NCI-H2196 treated with DMSO at 0.1 percent for 48 hours (cell line): Measurements from ENCODE around the gene MASP1.

Source experiments
- DNase-seq: peaks from one replicate; lab custom pipeline; 2025; ENCODE audit not compliant: unreplicated experiment; lab: John Stamatoyannopoulos, UW

Gene MASP1, protein sequence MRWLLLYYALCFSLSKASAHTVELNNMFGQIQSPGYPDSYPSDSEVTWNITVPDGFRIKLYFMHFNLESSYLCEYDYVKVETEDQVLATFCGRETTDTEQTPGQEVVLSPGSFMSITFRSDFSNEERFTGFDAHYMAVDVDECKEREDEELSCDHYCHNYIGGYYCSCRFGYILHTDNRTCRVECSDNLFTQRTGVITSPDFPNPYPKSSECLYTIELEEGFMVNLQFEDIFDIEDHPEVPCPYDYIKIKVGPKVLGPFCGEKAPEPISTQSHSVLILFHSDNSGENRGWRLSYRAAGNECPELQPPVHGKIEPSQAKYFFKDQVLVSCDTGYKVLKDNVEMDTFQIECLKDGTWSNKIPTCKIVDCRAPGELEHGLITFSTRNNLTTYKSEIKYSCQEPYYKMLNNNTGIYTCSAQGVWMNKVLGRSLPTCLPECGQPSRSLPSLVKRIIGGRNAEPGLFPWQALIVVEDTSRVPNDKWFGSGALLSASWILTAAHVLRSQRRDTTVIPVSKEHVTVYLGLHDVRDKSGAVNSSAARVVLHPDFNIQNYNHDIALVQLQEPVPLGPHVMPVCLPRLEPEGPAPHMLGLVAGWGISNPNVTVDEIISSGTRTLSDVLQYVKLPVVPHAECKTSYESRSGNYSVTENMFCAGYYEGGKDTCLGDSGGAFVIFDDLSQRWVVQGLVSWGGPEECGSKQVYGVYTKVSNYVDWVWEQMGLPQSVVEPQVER

DNA sequence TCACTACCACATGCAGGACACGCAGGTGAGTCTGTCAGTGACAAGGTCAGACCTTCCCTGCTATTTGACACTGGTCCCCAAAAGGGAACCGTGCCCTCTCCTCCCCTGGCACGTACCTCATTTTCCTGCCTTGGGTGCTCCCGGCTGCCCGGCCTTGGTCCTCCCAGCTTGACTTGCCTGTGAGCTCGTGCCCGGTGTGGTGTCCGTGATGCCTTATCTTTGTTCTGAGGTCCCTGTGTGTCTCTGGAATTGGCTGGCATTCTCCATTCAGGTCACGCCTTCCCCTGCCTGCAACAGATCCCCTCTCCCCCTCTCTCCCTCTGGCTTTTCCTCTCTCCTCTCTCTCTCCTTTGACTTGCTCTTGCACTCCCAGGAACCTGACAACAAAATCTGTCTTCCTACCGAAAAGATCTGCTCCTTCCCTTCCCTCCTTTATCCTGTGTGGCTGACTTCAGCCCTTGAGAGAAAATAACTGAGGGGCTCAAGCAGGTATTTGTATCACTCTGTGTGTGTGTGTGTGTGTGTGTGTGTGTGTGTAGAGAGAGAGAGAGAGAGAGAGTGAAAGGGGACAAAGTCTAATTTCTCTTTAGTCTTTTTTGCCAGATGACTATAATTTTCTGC, at the start of gene MASP1:
TSS of gene MASP1 (minus strand) at position 226 of the 621 bp plus-strand sequence. CDS start at position 121, 105 bp downstream.
- DNase-seq: no peak

DNA sequence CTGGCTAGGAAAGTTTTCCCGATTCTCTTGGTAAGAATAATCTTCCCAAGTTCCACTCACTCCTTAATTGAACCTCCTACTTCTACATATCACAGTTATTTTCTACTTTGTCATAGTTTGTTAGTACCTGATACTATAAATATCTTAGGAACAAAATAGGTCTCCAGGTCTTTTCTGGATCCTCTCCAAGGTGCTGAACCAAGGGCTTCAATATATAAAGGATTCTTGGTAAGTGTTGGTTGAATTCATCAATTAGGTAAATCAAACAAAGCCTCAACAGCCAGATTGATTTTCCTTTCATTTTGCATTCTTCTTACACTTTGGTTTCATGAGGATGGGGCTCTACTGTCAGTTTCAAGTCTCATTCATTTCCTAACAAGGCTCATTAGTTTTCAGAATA, 49.0 kb upstream of the MASP1 start:
- DNase-seq: no peak

DNA sequence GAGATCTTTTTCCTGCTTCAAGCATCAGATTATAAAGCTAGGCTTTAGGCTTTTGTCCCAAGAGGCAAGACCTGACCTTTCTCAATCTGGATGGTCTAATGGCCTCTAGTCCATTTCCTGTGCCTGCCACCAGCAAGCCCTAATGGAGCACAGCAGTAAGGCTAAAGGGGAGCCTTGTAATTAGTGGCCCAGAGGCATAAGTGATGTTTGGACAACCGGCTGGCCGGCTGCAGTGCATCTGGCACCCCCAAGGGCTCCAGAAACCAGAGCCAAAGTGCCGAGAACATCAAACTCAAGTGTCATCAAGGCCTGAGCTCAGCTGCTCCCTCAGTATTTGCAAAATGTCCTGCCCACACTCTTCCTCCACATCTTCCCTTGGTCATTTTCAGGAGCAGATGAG, 44.8 kb upstream of the MASP1 start:
- no peak for DNase-seq

DNA sequence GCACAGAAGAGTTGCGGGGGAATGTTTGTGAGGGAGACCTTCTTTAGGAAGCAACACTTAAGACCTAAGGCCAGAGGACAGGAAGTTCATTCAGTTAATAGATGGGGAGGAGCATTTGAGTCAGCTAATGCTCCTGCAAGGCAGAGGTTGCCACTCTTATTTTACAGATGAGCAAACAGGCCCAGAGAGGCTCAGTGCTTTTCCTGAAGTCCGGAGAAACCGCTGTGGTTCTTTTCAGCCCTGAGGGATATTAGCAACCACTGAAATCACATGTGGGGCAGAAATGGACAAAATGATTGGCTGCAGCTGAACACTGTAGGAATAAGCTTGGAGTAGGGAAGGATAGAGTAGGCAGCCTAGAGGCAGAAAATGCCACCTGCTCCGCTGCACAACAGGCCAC, 43.4 kb upstream of the MASP1 start:
- DNase-seq: no peak

DNA sequence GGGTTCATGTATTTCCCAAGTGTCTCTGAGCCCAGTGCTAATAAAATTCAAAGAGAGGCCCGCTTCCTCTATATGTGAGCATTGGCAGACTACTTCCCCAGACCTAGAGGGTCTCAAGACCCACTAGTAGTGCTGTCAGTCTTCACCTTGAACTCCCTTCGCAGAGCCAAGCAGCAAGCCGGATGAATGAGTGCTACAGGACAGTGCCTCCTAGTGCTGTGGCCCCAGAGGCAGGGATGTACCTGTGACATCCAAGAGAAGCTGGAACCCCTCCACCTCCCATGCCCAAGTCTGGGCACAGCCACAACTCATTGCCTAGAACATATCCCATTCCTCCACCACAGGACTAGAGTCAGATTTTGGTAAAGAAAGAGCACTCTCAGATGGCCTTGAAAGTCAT, 37.2 kb upstream of the MASP1 start:
- DNase-seq: no peak

DNA sequence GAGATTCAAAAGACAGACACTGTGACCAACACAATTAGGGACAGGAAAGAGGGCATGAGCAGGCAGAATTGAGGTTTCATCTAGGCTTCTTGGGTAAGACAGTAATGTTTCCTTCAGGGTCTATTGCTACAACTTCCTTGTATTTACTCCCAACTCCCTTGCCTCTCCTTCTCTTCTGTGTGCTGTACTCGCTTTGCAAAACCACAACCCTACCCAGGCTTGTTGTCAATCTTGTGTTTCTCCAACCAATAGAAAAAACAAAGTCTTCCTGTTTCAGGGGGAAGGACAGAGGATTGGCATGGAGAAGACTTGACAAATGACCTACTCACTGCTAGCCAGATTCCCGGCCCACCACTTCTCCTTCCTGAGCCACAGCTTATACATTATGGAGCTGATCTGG, 36.3 kb upstream of the MASP1 start:
- no peak for DNase-seq

DNA sequence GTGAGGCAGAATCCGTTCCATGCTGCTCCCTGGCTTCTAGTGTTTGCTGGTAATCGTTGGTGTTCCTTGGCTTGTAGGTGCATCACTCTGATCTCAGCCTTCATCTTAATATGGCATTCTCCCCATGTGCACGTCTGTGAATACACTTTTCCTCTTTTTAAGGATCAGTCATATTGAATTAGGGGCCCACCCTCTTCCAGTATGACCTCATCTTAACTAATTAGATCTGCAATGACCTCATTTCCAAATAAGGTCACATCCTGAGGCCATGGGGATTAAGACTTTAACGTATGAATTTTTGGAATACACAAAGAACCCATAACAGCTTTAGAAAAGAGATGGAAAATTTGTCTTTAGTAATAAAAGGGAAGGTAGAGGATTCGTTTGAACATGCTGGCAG, 34.1 kb upstream of the MASP1 start:
- DNase-seq: no peak

DNA sequence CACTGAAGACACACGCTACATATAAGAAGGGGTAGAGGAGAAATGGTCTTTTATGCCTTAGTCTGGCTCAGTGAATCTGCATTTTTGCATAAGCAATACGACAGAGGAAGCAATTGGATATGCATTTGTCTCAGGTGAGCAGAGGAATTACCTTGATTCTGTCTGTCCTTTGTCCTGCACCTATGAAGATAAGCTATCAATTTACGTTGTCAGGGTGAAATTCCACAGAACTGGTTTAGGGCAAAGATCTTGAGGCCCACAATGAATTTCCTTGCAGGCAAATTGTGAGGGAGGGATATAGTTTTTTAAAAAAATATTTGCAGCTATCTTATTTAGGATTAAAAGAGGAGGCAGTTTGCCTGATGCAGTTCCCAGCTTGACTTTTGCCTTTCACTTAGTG, 31.6 kb upstream of the MASP1 start:
- no peak for DNase-seq

DNA sequence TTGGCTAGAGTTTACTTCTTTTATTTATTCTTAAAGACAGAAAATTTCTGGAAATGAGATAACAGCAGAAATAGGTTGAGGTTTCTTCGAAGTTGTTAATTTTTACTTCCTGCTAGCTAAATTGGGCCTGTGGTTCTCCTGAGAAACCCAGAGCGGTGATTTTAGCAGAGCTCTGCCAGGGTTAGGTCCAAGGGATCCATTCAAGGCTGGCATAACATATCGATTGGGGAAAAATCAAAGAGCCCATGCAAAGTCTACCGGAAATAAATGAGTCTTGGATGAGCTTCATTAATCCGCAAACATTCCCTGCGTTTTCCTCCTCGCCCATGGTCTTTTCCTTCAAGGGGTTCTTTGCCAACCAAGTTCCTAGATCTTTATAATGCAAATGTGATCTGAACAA, 30.8 kb upstream of the MASP1 start:
- DNase-seq: no peak

DNA sequence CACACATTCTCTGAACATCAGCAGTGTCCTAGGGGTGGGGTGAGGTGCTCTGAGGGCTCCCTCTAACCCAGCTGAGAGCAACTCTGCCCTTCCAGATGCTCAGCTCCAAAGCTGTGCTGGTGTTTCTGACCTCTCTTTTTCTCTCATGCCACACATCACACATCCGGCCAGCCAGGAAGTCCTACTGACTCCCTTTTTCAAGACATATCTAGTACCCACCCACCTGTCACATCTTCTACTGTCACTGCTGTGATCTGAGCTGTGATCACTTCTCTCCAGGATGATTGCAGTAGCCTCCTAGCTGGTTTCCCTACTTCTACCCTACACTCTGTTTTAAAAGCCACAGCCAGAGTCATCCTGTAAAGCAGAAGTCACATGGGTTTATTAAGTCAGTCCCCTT, 30.2 kb upstream of the MASP1 start:
- no peak for DNase-seq

DNA sequence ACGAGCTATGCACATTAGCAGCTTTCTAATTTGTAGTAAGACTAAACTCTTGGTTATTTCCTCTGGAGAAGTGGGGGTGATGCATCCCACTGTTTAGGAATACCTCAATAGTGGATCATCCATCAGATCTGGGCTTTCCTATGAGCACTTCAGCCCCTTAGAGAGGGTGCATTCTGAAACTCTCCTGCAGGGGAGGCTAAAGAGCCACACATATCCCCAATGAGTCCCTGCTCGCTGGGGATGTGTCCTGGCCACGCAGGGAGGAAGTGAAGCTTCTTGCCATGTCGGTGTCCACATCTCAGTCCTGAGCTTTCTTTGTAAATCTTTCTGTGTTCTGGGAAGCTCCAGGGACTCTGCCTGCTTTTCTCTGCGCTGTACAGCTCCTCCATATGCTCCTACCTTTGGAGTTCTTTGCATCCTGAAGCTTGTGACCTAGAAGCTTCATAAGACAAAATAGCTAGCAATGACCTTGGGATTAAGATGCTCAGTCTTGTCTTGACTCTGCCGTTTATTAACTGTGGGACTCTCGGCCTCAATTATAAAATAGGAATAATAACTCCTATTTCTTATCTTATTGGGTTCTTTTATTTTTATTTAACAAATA, 28.3 kb upstream of the MASP1 start:
- DNase-seq: no peak

DNA sequence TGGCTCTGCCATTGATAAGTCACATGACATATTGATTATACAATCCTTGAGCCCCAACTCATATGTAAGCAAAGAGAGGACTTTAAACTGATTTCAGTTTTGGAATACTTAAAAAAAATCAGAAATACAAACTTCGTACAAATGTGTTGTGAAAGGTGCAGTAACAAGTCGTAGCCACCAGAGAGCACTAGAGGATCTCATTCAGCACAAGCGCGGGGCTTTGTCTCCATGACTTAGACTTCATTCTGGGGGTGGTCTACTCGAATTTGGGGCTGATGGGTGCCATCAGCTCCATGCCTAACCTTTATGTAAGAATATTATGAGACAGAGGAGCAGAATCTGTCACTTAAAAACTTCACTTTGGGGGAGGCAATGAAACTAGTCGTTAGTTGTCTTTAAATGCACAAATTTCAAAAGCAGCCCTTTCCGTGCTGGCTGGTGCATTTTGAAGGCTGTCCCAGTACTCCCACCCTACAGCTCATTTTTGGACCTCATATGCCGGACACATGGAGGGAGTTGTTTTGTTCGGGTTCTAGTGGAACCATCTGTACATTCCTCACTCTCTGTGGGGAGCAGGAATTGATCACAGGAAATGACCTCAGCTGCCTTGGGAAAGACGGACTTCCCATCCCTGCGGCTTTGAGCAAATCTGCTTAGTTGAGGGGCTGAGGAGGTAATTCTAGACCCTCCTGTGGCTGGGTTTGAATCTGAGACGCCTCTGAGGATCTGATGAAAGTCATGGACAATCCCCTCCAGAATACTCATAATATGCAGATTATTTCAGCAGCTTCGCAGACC, 27.5 kb upstream of the MASP1 start:
- DNase-seq: peak; percentile 41

DNA sequence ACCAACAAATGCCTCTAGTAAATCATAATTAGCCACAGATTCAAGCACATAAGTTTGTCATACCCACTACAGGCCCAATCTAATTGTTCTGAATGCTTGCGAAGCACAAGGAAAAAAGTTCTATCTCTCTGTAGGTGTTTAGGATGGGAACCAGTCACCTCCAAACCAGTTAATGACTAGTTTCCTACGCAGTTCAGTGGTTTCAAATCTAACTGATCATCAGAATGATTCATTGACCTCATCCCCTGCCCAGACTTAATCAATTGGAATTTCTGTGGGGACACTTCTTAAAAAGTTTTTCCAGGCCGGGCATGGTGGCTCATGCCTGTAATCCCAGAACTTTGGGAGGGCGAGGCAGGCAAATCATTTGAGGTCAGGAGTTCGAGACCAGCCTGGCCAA, 24.3 kb upstream of the MASP1 start:
- DNase-seq: no peak

DNA sequence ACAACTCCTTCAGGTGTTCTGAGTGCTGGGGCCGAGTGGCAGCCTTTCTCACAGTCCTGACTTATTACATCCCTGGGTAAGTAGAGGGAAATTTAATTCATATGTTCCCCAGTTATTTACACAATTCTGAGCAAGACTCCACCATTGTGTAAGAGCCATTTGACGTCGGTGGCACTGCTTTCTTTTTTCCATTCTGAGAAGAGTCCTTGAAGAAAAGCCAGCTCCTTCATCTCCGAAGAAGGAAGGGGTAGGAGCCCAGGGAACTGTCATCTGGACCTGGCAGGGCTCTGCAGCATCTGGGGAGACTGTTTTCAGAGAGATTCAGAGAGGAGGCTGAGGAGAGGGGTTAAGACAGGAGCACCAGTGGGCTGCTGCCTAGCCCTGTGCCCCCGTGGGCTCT, 22.6 kb upstream of the MASP1 start:
- DNase-seq: no peak

DNA sequence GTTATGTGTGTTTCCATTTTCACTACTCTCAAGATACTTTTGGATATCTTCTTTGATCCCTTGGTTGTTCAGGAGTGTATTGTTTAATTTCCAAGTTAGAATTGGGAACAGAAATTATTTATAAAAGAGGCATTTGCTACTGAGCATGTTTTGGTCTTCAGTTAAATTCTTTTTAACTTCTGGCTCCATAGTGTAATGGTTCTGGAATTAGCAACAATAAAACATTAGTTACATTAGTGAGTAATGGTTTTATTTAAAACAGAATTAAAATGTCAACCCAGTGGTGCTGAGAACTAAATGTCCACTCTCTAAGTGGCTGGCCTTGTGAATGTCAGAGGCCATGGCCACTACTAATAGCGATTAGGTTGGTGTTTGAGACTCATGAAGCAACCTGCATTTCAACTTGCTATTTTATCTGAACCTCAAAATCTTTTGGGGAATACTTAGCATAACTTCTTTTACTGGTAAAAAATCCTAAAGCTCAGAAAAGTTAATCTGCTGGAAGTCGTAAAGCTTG, 19.5 kb upstream of the MASP1 start:
- no peak for DNase-seq

DNA sequence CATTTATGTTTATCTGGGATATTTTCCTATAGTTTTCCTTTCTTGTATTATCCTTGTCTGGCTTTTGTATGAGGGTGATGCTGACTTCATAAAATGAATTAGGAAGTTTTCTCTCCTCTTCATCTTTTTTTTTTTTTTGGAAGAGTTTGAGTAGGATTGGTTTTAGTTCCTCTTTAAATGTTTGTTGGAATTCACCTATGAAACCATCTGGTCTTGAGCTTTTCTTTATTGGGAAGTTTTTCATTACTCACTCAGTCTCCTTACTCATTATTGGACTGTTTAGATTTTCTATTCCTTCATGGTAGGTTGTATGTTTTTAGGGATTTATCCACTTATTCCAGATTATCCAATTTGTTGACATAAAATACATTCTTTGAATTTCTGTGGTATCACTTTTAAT, 18.7 kb upstream of the MASP1 start:
- DNase-seq: no peak

DNA sequence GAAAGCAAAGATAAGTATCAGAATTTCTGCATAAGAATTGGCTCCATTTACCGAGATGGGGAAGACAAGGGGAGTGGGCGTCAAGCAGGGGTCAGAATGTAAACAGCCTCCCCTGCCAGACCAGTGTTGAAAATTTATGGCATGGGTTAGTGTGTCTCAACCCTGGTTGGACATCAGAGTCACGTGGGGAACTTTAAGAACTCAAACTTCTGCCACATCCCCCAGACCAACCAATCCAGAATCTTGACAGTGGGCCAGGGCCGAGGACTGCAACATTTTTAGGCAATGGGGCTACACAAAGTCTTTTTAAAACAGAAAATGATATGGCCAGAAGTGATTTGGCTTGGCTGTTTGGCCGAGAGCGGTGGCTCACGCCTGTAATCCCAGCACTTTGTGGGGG, 14.3 kb upstream of the MASP1 start:
- no peak for DNase-seq

DNA sequence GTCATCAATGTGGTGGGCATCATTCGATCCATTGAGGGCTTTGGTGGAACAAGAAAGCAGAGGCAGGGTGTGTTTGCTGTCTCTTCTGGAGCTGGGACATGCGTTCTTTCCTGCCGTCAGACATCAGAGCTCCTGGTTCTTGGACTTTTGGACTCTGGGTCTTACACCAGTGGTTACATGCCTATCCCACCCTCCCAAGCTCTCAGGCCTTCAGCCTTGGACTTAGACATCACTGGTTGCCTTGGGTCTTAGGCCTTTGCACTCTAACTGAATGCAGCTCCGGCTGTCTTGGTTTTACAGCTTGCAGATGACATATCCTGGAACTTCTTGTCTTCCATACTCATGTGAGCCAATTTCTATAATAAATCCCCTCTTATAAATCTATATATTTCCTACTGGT, 8.1 kb upstream of the MASP1 start:
- no peak for DNase-seq

DNA sequence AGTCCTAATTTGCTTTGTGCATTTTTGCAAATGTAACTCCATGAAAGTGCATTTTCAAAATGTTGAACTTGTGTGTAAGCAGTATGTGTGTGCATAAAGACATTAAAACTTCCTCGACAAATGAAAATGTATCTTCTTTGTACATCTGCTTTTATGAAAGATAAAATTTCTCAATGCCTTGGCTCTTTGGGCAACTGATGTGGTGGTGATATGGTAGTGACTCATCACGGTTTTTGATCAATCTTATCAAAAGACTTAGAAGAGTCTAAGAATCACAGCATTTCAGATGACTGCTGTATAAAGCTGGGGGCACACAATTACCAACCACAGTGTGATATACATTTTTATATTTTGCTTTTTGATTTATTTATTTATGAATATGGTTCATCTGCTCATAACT, 5.4 kb upstream of the MASP1 start:
- no peak for DNase-seq

DNA sequence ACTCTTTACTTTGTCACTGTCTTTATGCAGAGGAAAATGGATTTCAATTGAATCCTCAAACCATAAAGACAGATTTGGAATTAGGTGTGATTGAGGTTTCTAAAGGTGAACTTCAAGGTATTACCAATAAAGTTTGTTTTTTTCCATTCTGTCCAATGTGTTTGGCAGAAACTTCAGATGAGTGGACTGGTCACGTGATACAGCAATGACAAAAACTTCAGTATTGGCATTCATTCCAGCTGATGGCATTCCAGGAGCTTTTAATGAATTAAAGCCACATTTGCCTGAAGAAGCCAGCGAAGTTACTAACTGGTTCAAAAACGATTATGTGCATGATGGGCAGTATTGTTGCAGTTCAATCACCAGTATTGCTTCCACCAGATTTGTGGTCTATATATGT, 4.5 kb upstream of the MASP1 start:
- DNase-seq: no peak
